ENCODE measurements around the gene ZNF91.
"Not testable (repeated sequence)": the region's sequence is repeated elsewhere in the genome, so short reads cannot be mapped to it uniquely, and the experiment has no call there.

Gene ZNF91

GRCh38 chr19:23315286-23315685, 80.0 kb downstream of the ZNF91 start:
- DNase-seq, result no peak

GRCh38 chr19:23314505-23315251, 80.6 kb downstream of the ZNF91 start:
- DNase-seq, result no peak

- no peak for DNase-seq
Observed at GRCh38 chr19:23313196-23313595, 82.1 kb downstream of the ZNF91 start.

GRCh38 chr19:23312515-23312914, 82.8 kb downstream of the ZNF91 start:
- DNase-seq, result no peak

GRCh38 chr19:23311551-23311950, 83.7 kb downstream of the ZNF91 start:
- no peak for DNase-seq

- no peak for DNase-seq
Observed at GRCh38 chr19:23310729-23311211, 84.5 kb downstream of the ZNF91 start.

- no peak for DNase-seq
Observed at GRCh38 chr19:23309926-23310325, 85.3 kb downstream of the ZNF91 start.

- DNase-seq, result no peak
Observed at GRCh38 chr19:23305555-23305954, 89.7 kb downstream of the ZNF91 start.

- no peak for DNase-seq
Observed at GRCh38 chr19:23304238-23304637, 91.0 kb downstream of the ZNF91 start.

- DNase-seq, result no peak
Observed at GRCh38 chr19:23294141-23294540, 101.1 kb downstream of the ZNF91 start.

- DNase-seq, result not testable (repeated sequence)
Observed at GRCh38 chr19:23289966-23290365, 105.3 kb downstream of the ZNF91 start.
